ENCODE measurements around the gene RIOK1.

RIOK1 gene

GRCh38 chr6:7410851-7411250 lies 21.2 kb downstream of the RIOK1 start:
- no peak for DNase-seq

GRCh38 chr6:7411328-7411727 lies 21.7 kb downstream of the RIOK1 start:
- DNase-seq, result no peak

- DNase-seq, result no peak
These were observed 23.7 kb downstream of the RIOK1 start for GRCh38 chr6:7413151-7413823.

GRCh38 chr6:7414811-7415210 lies 25.2 kb downstream of the RIOK1 start:
- DNase-seq, result no peak

- DNase-seq, result no peak
These were observed 28.1 kb downstream of the RIOK1 start for GRCh38 chr6:7417684-7418083.

GRCh38 chr6:7418238-7418905 lies 28.8 kb downstream of the RIOK1 start:
- DNase-seq, result no peak

GRCh38 chr6:7419065-7419464 lies 29.5 kb downstream of the RIOK1 start:
- no peak for DNase-seq

GRCh38 chr6:7421066-7421465 lies 31.5 kb downstream of the RIOK1 start:
- DNase-seq, result no peak

GRCh38 chr6:7424058-7424457 lies 34.5 kb downstream of the RIOK1 start:
- DNase-seq, result no peak

GRCh38 chr6:7424967-7425807 lies 35.6 kb downstream of the RIOK1 start:
- no peak for DNase-seq

- no peak for DNase-seq
These were observed 36.2 kb downstream of the RIOK1 start for GRCh38 chr6:7425808-7426190.

- no peak for DNase-seq
These were observed 37.0 kb downstream of the RIOK1 start for GRCh38 chr6:7426447-7427169.

GRCh38 chr6:7431313-7431673 lies 41.7 kb downstream of the RIOK1 start:
- no peak for DNase-seq

GRCh38 chr6:7431674-7432390 lies 42.2 kb downstream of the RIOK1 start:
- DNase-seq, result no peak

- DNase-seq, result no peak
These were observed 42.9 kb downstream of the RIOK1 start for GRCh38 chr6:7432391-7433120.

- no peak for DNase-seq
These were observed 43.6 kb downstream of the RIOK1 start for GRCh38 chr6:7433121-7433617.

- no peak for DNase-seq
These were observed 45.1 kb downstream of the RIOK1 start for GRCh38 chr6:7434672-7435071.

- DNase-seq, result no peak
These were observed 48.4 kb downstream of the RIOK1 start for GRCh38 chr6:7438011-7438410.

GRCh38 chr6:7439228-7439627 lies 49.6 kb downstream of the RIOK1 start:
- DNase-seq, result no peak

- no peak for DNase-seq
These were observed 50.9 kb downstream of the RIOK1 start for GRCh38 chr6:7440476-7440875.

GRCh38 chr6:7441048-7441775 lies 51.6 kb downstream of the RIOK1 start:
- DNase-seq, result no peak

Measured in activated CD4-positive, alpha-beta T cell treated with anti-CD3 and anti-CD28 coated beads, Interleukin-2, amount 50 U/mL, for 4 hours (primary cell).